K562 (cell line): Measurements from ENCODE around the gene RILP. TPM values are rescaled to one million over a fixed set of nuclear protein-coding genes. Genes with fewer than 3 reads are reported as not detected.
A peak's percentile ranks its signal among the peaks of the same experiment; 100 is the strongest.

Experiments
- CBFA2T3 ChIP-seq: fragments of 450-650 bp; IDR thresholded peaks from 2 replicates; pipeline ENCODE4 v1.6.1; 2017
- COPS2 ChIP-seq: fragments of 450-650 bp; conservative IDR thresholded peaks from 2 replicates; pipeline ENCODE4 v1.6.1; 2016; ENCODE audit warnings: mild to moderate bottlenecking, moderate library complexity
- FOXM1 ChIP-seq, 2 experiments: fragments of 450-650 bp in 1 of 2; sonication (generic) in 1 of 2; formaldehyde crosslinking in 1 of 2; IDR thresholded peaks; 2 replicates each; pipeline versions ENCODE4 v1.6.1 to v1.9.0; 2017 to 2022; ENCODE audit warnings: low read depth in 2 of 2, mild to moderate bottlenecking in 2 of 2, missing genetic modification reagents in 1 of 2, moderate library complexity in 1 of 2
- ILF3 ChIP-seq: fragments of 450-650 bp; IDR thresholded peaks from 2 replicates; pipeline ENCODE4 v1.6.1; 2018; ENCODE audit warnings: antibody characterized with exemption, mild to moderate bottlenecking, moderate library complexity, borderline replicate concordance
- JUND ChIP-seq, 2 experiments: IDR thresholded peaks; 2 replicates in 1 of 2; 3 replicates in 1 of 2; pipeline ENCODE4 v1.6.1; 2011; ENCODE audit warnings: borderline replicate concordance in 2 of 2, low read depth in 2 of 2, low read length in 2 of 2, improper control_type of control experiment in 1 of 2, missing biosample characterization in 1 of 2, missing genetic modification characterization in 1 of 2, missing genetic modification reagents in 1 of 2
- KAT2B ChIP-seq: IDR thresholded peaks from one replicate; pipeline ENCODE4 v1.6.1; 2012; ENCODE audit warnings: low read depth, mild to moderate bottlenecking, control low read depth, inconsistent platforms, low read length, moderate library complexity
- KDM4B ChIP-seq, 2 experiments: fragments of 450-650 bp in 1 of 2; sonication (generic) in 1 of 2; IDR thresholded peaks; 2 replicates each; pipeline ENCODE4 v1.6.1; 2016 to 2017; ENCODE audit warnings: borderline replicate concordance in 2 of 2, antibody characterized with exemption in 1 of 2, low read depth in 1 of 2, mild to moderate bottlenecking in 1 of 2
- MNT ChIP-seq, 2 experiments: fragments of 450-650 bp; conservative IDR thresholded peaks; 2 replicates each; pipeline ENCODE4 v1.6.1; 2017; ENCODE audit warnings: mild to moderate bottlenecking in 2 of 2, moderate library complexity in 2 of 2
- PHF21A ChIP-seq: fragments of 450-650 bp; IDR thresholded peaks from 2 replicates; pipeline ENCODE4 v1.6.1; 2017; ENCODE audit warnings: low read depth, borderline replicate concordance
- POLR2H ChIP-seq: IDR thresholded peaks from 2 replicates; pipeline ENCODE4 v1.6.1; 2016; ENCODE audit warnings: missing genetic modification characterization, low read depth, mild to moderate bottlenecking, control low read depth, missing compliant biosample characterization, moderate library complexity
- SIN3A ChIP-seq, 2 experiments: fragments of 150-350 bp in 1 of 2; IDR thresholded peaks; 2 replicates each; pipeline ENCODE4 v1.6.1; 2011 to 2016; ENCODE audit warnings: borderline replicate concordance in 2 of 2, low read depth in 2 of 2, low read length in 2 of 2, mild to moderate bottlenecking in 2 of 2, moderate library complexity in 2 of 2; ENCODE audit not compliant: control insufficient read depth in 1 of 2
- TEAD1 ChIP-seq, 2 experiments: fragments of 450-650 bp in 1 of 2; sonication (generic) in 1 of 2; formaldehyde crosslinking; IDR thresholded peaks; 2 replicates each; pipeline versions ENCODE4 v1.4.0 to v1.8.0; 2020 to 2022; ENCODE audit warnings: mild to moderate bottlenecking in 2 of 2, missing genetic modification reagents in 1 of 2
- TOE1 ChIP-seq, 2 experiments: fragments of 450-650 bp in 1 of 2; sonication (generic) in 1 of 2; formaldehyde crosslinking in 1 of 2; IDR thresholded peaks; 2 replicates each; pipeline versions ENCODE4 v1.7.1 to v1.8.0; 2016 to 2022; ENCODE audit warnings: borderline replicate concordance in 2 of 2, mild to moderate bottlenecking in 2 of 2, antibody characterized with exemption in 1 of 2, inconsistent platforms in 1 of 2, low read depth in 1 of 2, missing genetic modification reagents in 1 of 2, moderate library complexity in 1 of 2
- ZNF197 ChIP-seq: fragments of 200-800 bp; sonication (Bioruptor generic); IDR thresholded peaks from 2 replicates; pipeline ENCODE4 v1.6.1; 2016; ENCODE audit warnings: low read depth, missing genetic modification characterization, missing compliant biosample characterization
- ZNF263 ChIP-seq: sonication (generic); formaldehyde crosslinking; IDR thresholded peaks from 2 replicates; pipeline ENCODE4 v1.8.0; 2022; ENCODE audit warnings: mild to moderate bottlenecking, missing genetic modification reagents, borderline replicate concordance
- ZNF395 ChIP-seq: fragments of 200-800 bp; sonication (Bioruptor generic); IDR thresholded peaks from 2 replicates; pipeline ENCODE4 v1.6.1; 2017; ENCODE audit warnings: missing genetic modification characterization, missing compliant biosample characterization
- ZNF695 ChIP-seq: fragments of 450-650 bp; formaldehyde crosslinking; IDR thresholded peaks from 2 replicates; pipeline ENCODE4 v1.4.0; 2020; ENCODE audit warnings: mild to moderate bottlenecking, moderate library complexity
- ZNF764 ChIP-seq: fragments of 250-450 bp; sonication (Bioruptor Pico); IDR thresholded peaks from 2 replicates; pipeline ENCODE4 v1.4.0; 2020; ENCODE audit warnings: low read depth, mild to moderate bottlenecking, moderate library complexity
- ZZZ3 ChIP-seq: fragments of 450-650 bp; IDR thresholded peaks from 2 replicates; pipeline ENCODE4 v1.6.1; 2016; ENCODE audit warnings: antibody characterized with exemption, mild to moderate bottlenecking, moderate library complexity
- polyA plus RNA-seq, 8 experiments: library from polyadenylated mRNA; depleted of rRNA in 4 of 8; stranded (reverse) in 5 of 8; unstranded in 3 of 8; fragments of >200 nt; fragmentation: Nextera tagmentation in 2 of 8; fragmentation: Illumina TruSeq in 1 of 8; extraction: Ambion mirVana in 2 of 8; extraction: Trizol in 1 of 8; gene quantifications; 2 replicates each; pipeline versions ENCODE4 v1.2.1 to v1.2.3, GENCODE V29; 2011 to 2014; ENCODE audit warnings: inconsistent platforms in 1 of 8, missing spikeins in 1 of 8
- total RNA-seq, 7 experiments: library from RNA; depleted of rRNA in 6 of 7; stranded (reverse); fragments of >200 nt in 6 of 7; fragmentation: Illumina TruSeq in 2 of 7; extraction: Trizol in 2 of 7; gene quantifications; 2 replicates each; pipeline versions ENCODE4 v1.2.1 to v1.2.3, GENCODE V29; 2011 to 2021; ENCODE audit warnings: low replicate concordance in 1 of 7
- TF ChIP-seq, protein P1 (sequence below): sonication (generic); formaldehyde crosslinking; IDR thresholded peaks from 2 replicates; pipeline ENCODE4 v1.4.0; 2020; ENCODE audit warnings: mild to moderate bottlenecking, missing genetic modification reagents

RILP gene
- total and polyA plus RNA-seq, 9 of the 15 experiments (the other 6 are each of a cell fraction or from before 2014, with no cell fraction given): 0.75 to 54.9 (median 27.8) TPM

- no peak for TF ChIP-seq MNT (conservative IDR thresholded peaks at IDR 0.05)
- peak; percentile 97 for TF ChIP-seq ZNF764 (CRISPR knock-in tag)
- no peak for TF ChIP-seq ZNF695 (CRISPR knock-in tag)
- TF ChIP-seq KDM4B (IDR thresholded peaks at IDR 0.05; ENCODE audit: borderline replicate concordance in 2 of 2, low read depth in 1 of 2): peak in 1 of 2 experiments; percentile 11; a peak in 1 of 4 replicates
- TF ChIP-seq ZNF263: no peak
- TF ChIP-seq JUND (IDR thresholded peaks at IDR 0.05; ENCODE audit: borderline replicate concordance, low read depth, low read length): no peak
- TF ChIP-seq JUND (tag; IDR thresholded peaks at IDR 0.05; ENCODE audit: borderline replicate concordance, low read depth, low read length): no peak; the same call in 2 of the 3 replicates
- no peak for TF ChIP-seq PHF21A
- TF ChIP-seq ZNF395 (CRISPR knock-in tag): peak; percentile 72; the same call in 1 of the 2 replicates
- no peak for TF ChIP-seq KAT2B
- no peak for TF ChIP-seq ZZZ3
- 0 out of 4 replicates have a peak, but pooled peaks of 1 of the 2 experiments have one; percentile 23 for TF ChIP-seq TEAD1 (CRISPR knock-in tag; IDR thresholded peaks at IDR 0.05)
- TF ChIP-seq CBFA2T3: 0 out of 2 replicates have a peak, but pooled peaks have one; percentile 32
- no peak for TF ChIP-seq TOE1 (IDR thresholded peaks at IDR 0.05; ENCODE audit: borderline replicate concordance)
- no peak for TF ChIP-seq TOE1 (CRISPR knock-in tag; IDR thresholded peaks at IDR 0.05; ENCODE audit: borderline replicate concordance, low read depth)
- TF ChIP-seq, protein P1, sequence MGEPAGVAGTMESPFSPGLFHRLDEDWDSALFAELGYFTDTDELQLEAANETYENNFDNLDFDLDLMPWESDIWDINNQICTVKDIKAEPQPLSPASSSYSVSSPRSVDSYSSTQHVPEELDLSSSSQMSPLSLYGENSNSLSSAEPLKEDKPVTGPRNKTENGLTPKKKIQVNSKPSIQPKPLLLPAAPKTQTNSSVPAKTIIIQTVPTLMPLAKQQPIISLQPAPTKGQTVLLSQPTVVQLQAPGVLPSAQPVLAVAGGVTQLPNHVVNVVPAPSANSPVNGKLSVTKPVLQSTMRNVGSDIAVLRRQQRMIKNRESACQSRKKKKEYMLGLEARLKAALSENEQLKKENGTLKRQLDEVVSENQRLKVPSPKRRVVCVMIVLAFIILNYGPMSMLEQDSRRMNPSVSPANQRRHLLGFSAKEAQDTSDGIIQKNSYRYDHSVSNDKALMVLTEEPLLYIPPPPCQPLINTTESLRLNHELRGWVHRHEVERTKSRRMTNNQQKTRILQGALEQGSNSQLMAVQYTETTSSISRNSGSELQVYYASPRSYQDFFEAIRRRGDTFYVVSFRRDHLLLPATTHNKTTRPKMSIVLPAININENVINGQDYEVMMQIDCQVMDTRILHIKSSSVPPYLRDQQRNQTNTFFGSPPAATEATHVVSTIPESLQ (CRISPR knock-in tag): no peak
- peak in 1 of 2 experiments; percentile 66; a peak in 1 of 4 replicates for TF ChIP-seq SIN3A (IDR thresholded peaks at IDR 0.05; ENCODE audit: borderline replicate concordance in 2 of 2, control insufficient read depth in 1 of 2, low read depth in 2 of 2, low read length in 2 of 2)
- TF ChIP-seq ILF3: no peak
- no peak for TF ChIP-seq POLR2H (tag)
- TF ChIP-seq FOXM1 (IDR thresholded peaks at IDR 0.05; ENCODE audit: low read depth): no peak
- peak; percentile 14; the same call in 1 of the 2 replicates for TF ChIP-seq FOXM1 (CRISPR knock-in tag; IDR thresholded peaks at IDR 0.05; ENCODE audit: low read depth)
- TF ChIP-seq ZNF197: no peak
- no peak for TF ChIP-seq COPS2
Measured at GRCh38 chr17:1648173-1648962, 1.3 kb downstream of the RILP start (continued).
